Gastrocnemius medialis (tissue), 4 donors: ENCODE results near the gene NUDT8. TPM values are rescaled to one million over a fixed set of nuclear protein-coding genes. Genes with fewer than 3 reads are reported as not detected.
"Not testable (repeated sequence)": the region's sequence is repeated elsewhere in the genome, so short reads cannot be mapped to it uniquely, and the experiment has no call there.

Source experiments
- ATAC-seq, 2 donors: fragments of 150-250 bp; one replicate each; pipeline ENCODE4 v1.9.1; 2016
- DNase-seq, 2 donors: peaks; one replicate each; pipeline ENCODE4 v3.0.0-alpha.2; 2019
- H3K27ac ChIP-seq, 4 donors: fragments of 200-600 bp; sonication (generic); 1 replicate in 1 of 4; 2 replicates in 3 of 4; pipeline ENCODE4 v1.5.1; 2016 to 2018; ENCODE audit warnings: mild to moderate bottlenecking in 2 of 4, moderate library complexity in 1 of 4
- H3K27me3 ChIP-seq, 3 donors: fragments of 200-600 bp; sonication (generic) in 2 of 3; 1 replicate in 1 of 3; 2 replicates in 2 of 3; pipeline versions ENCODE4 v1.5.1 to v1.6.0; 2016 to 2019; ENCODE audit warnings: mild to moderate bottlenecking in 1 of 3, moderate library complexity in 1 of 3
- H3K36me3 ChIP-seq, 2 donors: fragments of 200-600 bp; sonication (generic) in 1 of 2; one replicate each; pipeline ENCODE4 v1.5.1; 2017 to 2018
- H3K4me1 ChIP-seq, 2 donors: fragments of 200-600 bp; sonication (generic) in 1 of 2; one replicate each; pipeline ENCODE4 v1.5.1; 2016 to 2017; ENCODE audit warnings: mild to moderate bottlenecking in 2 of 2
- H3K4me3 ChIP-seq, 4 donors: fragments of 200-600 bp; sonication (generic) in 3 of 4; 1 replicate in 1 of 4; 2 replicates in 3 of 4; pipeline ENCODE4 v1.5.1; 2016 to 2019; ENCODE audit warnings: mild to moderate bottlenecking in 2 of 4
- H3K9me3 ChIP-seq, 3 donors: fragments of 200-600 bp; sonication (generic) in 2 of 3; 1 replicate in 1 of 3; 2 replicates in 2 of 3; pipeline ENCODE4 v1.5.1; 2016 to 2019
- CTCF ChIP-seq, 5 experiments: fragments of 450-650 bp in 3 of 5; fragments of 200-600 bp in 2 of 5; sonication (generic) in 2 of 5; IDR thresholded peaks in 4 of 5; conservative IDR thresholded peaks in 1 of 5; 1 replicate in 4 of 5; 2 replicates in 1 of 5; pipeline ENCODE4 v1.5.1; 2016 to 2019; ENCODE audit warnings: antibody characterized with exemption in 5 of 5, mild to moderate bottlenecking in 3 of 5, moderate library complexity in 3 of 5
- POLR2A ChIP-seq, 2 donors: fragments of 450-650 bp; IDR thresholded peaks; one replicate each; pipeline ENCODE4 v1.6.1; 2017; ENCODE audit warnings: antibody characterized with exemption in 2 of 2, mild to moderate bottlenecking in 2 of 2, moderate library complexity in 2 of 2
- in situ Hi-C, 4 donors: fragments of 200-750 bp; cut with MboI; loops; one replicate each; pipeline versions ENCODE4 v1.15.0 to v1.8.0; 2017; ENCODE audit warnings: low sequenced_read_pairs in 4 of 4
- intact Hi-C: fragments of 100-400 bp; cut with DNase I; formaldehyde crosslinking; loops from one replicate; pipeline ENCODE4 v1.15.1; 2023; ENCODE audit warnings: low total_unique reads
- total RNA-seq, 4 donors: library from RNA; depleted of rRNA; stranded (reverse); fragments of >200 nt; gene quantifications; one replicate each; pipeline versions ENCODE4 v1.1.0 to v1.2.3, GENCODE V29; 2016

The NUDT8 gene
- total RNA-seq, 4 donors from 2014 or later: 23.3 to 42.4 (median 36.2) TPM

- intact Hi-C loops, H3K36me3 ChIP-seq, H3K4me1 ChIP-seq, in situ Hi-C loops, H3K4me3 ChIP-seq, H3K9me3 ChIP-seq, DNase-seq, H3K27ac ChIP-seq, H3K27me3 ChIP-seq, ATAC-seq: not testable (repeated sequence)
These were observed 9.8 kb downstream of the NUDT8 start for GRCh38 chr11:67619683-67620618.

GRCh38 chr11:67618901-67619659, 10.7 kb downstream of the NUDT8 start:
- DNase-seq, in situ Hi-C loops, H3K27ac ChIP-seq, H3K4me3 ChIP-seq, intact Hi-C loops, H3K36me3 ChIP-seq, H3K27me3 ChIP-seq, H3K9me3 ChIP-seq, H3K4me1 ChIP-seq, ATAC-seq: not testable (repeated sequence)

GRCh38 chr11:67617243-67617953, 12.3 kb downstream of the NUDT8 start:
- no peak for TF ChIP-seq POLR2A (IDR thresholded peaks at IDR 0.05)
- no peak for TF ChIP-seq CTCF (IDR thresholded peaks at IDR 0.05 in 4 of 5, conservative IDR thresholded peaks at IDR 0.05 in 1 of 5)
- in situ Hi-C loops: no loop called here
- no peak overlapping the region for H3K27ac ChIP-seq

GRCh38 chr11:67616431-67617242, 13.1 kb downstream of the NUDT8 start:
- H3K4me1 ChIP-seq: peaks cover 0 to 8% of the 10 kb centered on the region in 2 donors
- intact Hi-C loops: no loop called here
- peaks cover 0 to 12% of the 10 kb centered on the region in 2 donors for H3K36me3 ChIP-seq
- no peak overlapping the region for H3K4me3 ChIP-seq
- H3K27me3 ChIP-seq: peaks cover 0 to 2% (median 0%) of the 10 kb centered on the region in 3 donors
- H3K9me3 ChIP-seq: no peaks in the 10 kb centered on the region
- no peak for DNase-seq
- ATAC-seq: no peak
- in situ Hi-C loops: no loop called here
- TF ChIP-seq CTCF (IDR thresholded peaks at IDR 0.05 in 4 of 5, conservative IDR thresholded peaks at IDR 0.05 in 1 of 5) (no peak), POLR2A (IDR thresholded peaks at IDR 0.05) (no peak)
- no peak overlapping the region for H3K27ac ChIP-seq

More at GRCh38 chr11:67617243-67617953, 12.3 kb downstream of the NUDT8 start:
- H3K4me3 ChIP-seq: no peak overlapping the region
- no peak for ATAC-seq
- no peaks in the 10 kb centered on the region for H3K9me3 ChIP-seq
- peaks cover 0 to 8% of the 10 kb centered on the region in 2 donors for H3K4me1 ChIP-seq
- peaks cover 0 to 5% of the 10 kb centered on the region in 2 donors for H3K36me3 ChIP-seq
- peaks cover 0 to 2% (median 0%) of the 10 kb centered on the region in 3 donors for H3K27me3 ChIP-seq
- DNase-seq: no peak
- intact Hi-C loops: no loop called here
